GM19397 (cell line): ENCODE data around the gene RBM18.

Source experiments
- ATAC-seq: cut with Tn5 transposase; IDR thresholded peaks from one replicate; pipeline ENCODE4 v1.9.1; 2021; ENCODE audit warnings: mild to moderate bottlenecking, moderate library complexity; ENCODE audit not compliant: unreplicated experiment

Gene RBM18

GRCh38 chr9:122261469-122261881, 3.2 kb downstream of the RBM18 start:
- no peak for ATAC-seq

- no peak for ATAC-seq
Measured at GRCh38 chr9:122258886-122259415, 5.7 kb downstream of the RBM18 start.

- ATAC-seq, result no peak
Measured at GRCh38 chr9:122256206-122256605, 8.4 kb downstream of the RBM18 start.

GRCh38 chr9:122254761-122255160, 9.9 kb downstream of the RBM18 start:
- no peak for ATAC-seq

- no peak for ATAC-seq
Measured at GRCh38 chr9:122252796-122253195, 11.8 kb downstream of the RBM18 start.

GRCh38 chr9:122251351-122251750, 13.3 kb downstream of the RBM18 start:
- no peak for ATAC-seq

- ATAC-seq, result no peak
Measured at GRCh38 chr9:122248448-122248865, 16.2 kb downstream of the RBM18 start.

- ATAC-seq, result no peak
Measured at GRCh38 chr9:122246666-122247065, 18.0 kb downstream of the RBM18 start.

GRCh38 chr9:122244349-122244748, 20.3 kb downstream of the RBM18 start:
- ATAC-seq, result no peak

- ATAC-seq, result no peak
Measured at GRCh38 chr9:122239722-122240121, 24.9 kb downstream of the RBM18 start.

GRCh38 chr9:122236681-122237080, 28.0 kb downstream of the RBM18 start:
- no peak for ATAC-seq

- no peak for ATAC-seq
Measured at GRCh38 chr9:122234022-122234748, 30.5 kb downstream of the RBM18 start.

GRCh38 chr9:122232796-122233306, 31.8 kb downstream of the RBM18 start:
- no peak for ATAC-seq

- no peak for ATAC-seq
Measured at GRCh38 chr9:122229485-122229837, 35.2 kb downstream of the RBM18 start.

GRCh38 chr9:122228568-122229484, 35.8 kb downstream of the RBM18 start, which contains the start of gene LHX6:
Gene LHX6, minus strand, starts transcription at chr9:122228957. Its CDS starts 217 bp downstream, at chr9:122228740.
- ATAC-seq, result no peak

GRCh38 chr9:122228191-122228567, 36.5 kb downstream of the RBM18 start:
- ATAC-seq, result no peak

GRCh38 chr9:122227575-122227900, 37.1 kb downstream of the RBM18 start:
- ATAC-seq, result no peak

- no peak for ATAC-seq
Measured at GRCh38 chr9:122226758-122227574, 37.7 kb downstream of the RBM18 start.

- no peak for ATAC-seq
Measured at GRCh38 chr9:122226142-122226757, 38.4 kb downstream of the RBM18 start.
